IMR-90 (cell line): Measurements from ENCODE around the gene ASPHD2. TPM values are rescaled to one million over a fixed set of nuclear protein-coding genes. Genes with fewer than 3 reads are reported as not detected.

ENCODE experiments used
- ATAC-seq: fragments of 200-7000 bp; cut with Tn5 transposase; 2 replicates; pipeline ENCODE4 v1.9.1; 2020; ENCODE audit warnings: low read depth, mild to moderate bottlenecking, moderate library complexity
- BruUV-seq: library from RNA; stranded (reverse); fragments of 400-500 nt; replicated peaks from 2 replicates; lab custom pipeline; 2021; lab: Mats Ljungman, UMichigan
- CTCF ChIA-PET: fragments of 300-600 bp; formaldehyde crosslinking; extraction: SDS; loops from one replicate; lab custom pipeline; 2021; ENCODE audit warnings: antibody characterized with exemption; lab: Yijun Ruan, JAX
- POLR2A ChIA-PET: fragments of 300-600 bp; sonication (Branson Sonifier 250); formaldehyde crosslinking; loops from one replicate; lab custom pipeline; 2022; ENCODE audit warnings: antibody characterized with exemption; ENCODE audit not compliant: unreplicated experiment; lab: Charles Lee
- DNase-seq: peaks from one replicate; pipeline ENCODE4 v3.0.0; 2013
- H2AFZ ChIP-seq: replicated peaks from 2 replicates; pipeline ENCODE3; 2013; ENCODE audit warnings: low read length, mild to moderate bottlenecking; ENCODE audit not compliant: poor library complexity
- H2AK5ac ChIP-seq: 2 replicates; pipeline ENCODE4 v1.6.1; 2013; ENCODE audit warnings: low read depth, low read length, inconsistent platforms
- H2AK9ac ChIP-seq: replicated peaks from 2 replicates; pipeline ENCODE3; 2013; ENCODE audit warnings: mild to moderate bottlenecking, low read depth, low read length, moderate library complexity; ENCODE audit not compliant: poor library complexity
- H2BK120ac ChIP-seq: 2 replicates; pipeline ENCODE4 v1.6.1; 2013; ENCODE audit warnings: low read depth, low read length, inconsistent platforms
- H2BK15ac ChIP-seq: 3 replicates; pipeline ENCODE4 v1.6.1; 2013; ENCODE audit warnings: low read depth, low read length, inconsistent platforms
- H2BK20ac ChIP-seq: 2 replicates; pipeline ENCODE4 v1.6.1; 2013; ENCODE audit warnings: low read depth, mild to moderate bottlenecking, inconsistent platforms, low read length, moderate library complexity
- H2BK5ac ChIP-seq: 2 replicates; pipeline ENCODE4 v1.6.1; 2013; ENCODE audit warnings: mild to moderate bottlenecking, low read depth, low read length, inconsistent platforms; ENCODE audit not compliant: poor library complexity, severe bottlenecking
- H3K14ac ChIP-seq: replicated peaks from 2 replicates; pipeline ENCODE4 v1.6.1; 2013; ENCODE audit warnings: low read depth, low read length, inconsistent platforms
- H3K18ac ChIP-seq: 2 replicates; pipeline ENCODE4 v1.6.1; 2013; ENCODE audit warnings: low read depth, low read length, control low read depth
- H3K23ac ChIP-seq: 2 replicates; pipeline ENCODE4 v1.6.1; 2013; ENCODE audit warnings: low read depth, low read length, inconsistent platforms
- H3K27ac ChIP-seq: 2 replicates; pipeline ENCODE4 v1.5.1; 2013; ENCODE audit warnings: mild to moderate bottlenecking, control low read depth, low read length; ENCODE audit not compliant: insufficient read depth
- H3K27me3 ChIP-seq: 2 replicates; pipeline ENCODE4 v1.6.1; 2013; ENCODE audit warnings: low read length; ENCODE audit not compliant: control insufficient read depth, insufficient read depth
- H3K36me3 ChIP-seq: 2 replicates; pipeline ENCODE4 v1.6.1; 2013; ENCODE audit warnings: low read length, mixed read lengths; ENCODE audit not compliant: control insufficient read depth, insufficient read depth
- H3K4ac ChIP-seq: 2 replicates; pipeline ENCODE4 v1.6.1; 2013; ENCODE audit warnings: low read depth, low read length, inconsistent platforms
- H3K4me1 ChIP-seq: 2 replicates; pipeline ENCODE4 v1.6.1; 2013; ENCODE audit warnings: low read length, mixed read lengths; ENCODE audit not compliant: control insufficient read depth, insufficient read depth
- H3K4me2 ChIP-seq: 2 replicates; pipeline ENCODE4 v1.6.1; 2013; ENCODE audit warnings: low read depth, mild to moderate bottlenecking, control low read depth, low read length, moderate library complexity
- H3K4me3 ChIP-seq: 2 replicates; pipeline ENCODE4 v1.5.1; 2013; ENCODE audit warnings: low read depth, mild to moderate bottlenecking, control low read depth, low read length, moderate library complexity; ENCODE audit not compliant: insufficient read depth
- H3K56ac ChIP-seq: 2 replicates; pipeline ENCODE4 v1.6.1; 2013; ENCODE audit warnings: low read length, inconsistent platforms; ENCODE audit not compliant: insufficient read depth; ENCODE audit errors: extremely low read depth
- H3K79me1 ChIP-seq, 2 experiments: 2 replicates each; pipeline ENCODE4 v1.6.1; 2013; ENCODE audit warnings: low read length in 2 of 2, inconsistent platforms in 1 of 2, low read depth in 1 of 2
- H3K9ac ChIP-seq: 2 replicates; pipeline ENCODE4 v1.6.1; 2013; ENCODE audit warnings: low read depth, low read length, control low read depth
- H3K9me1 ChIP-seq: 2 replicates; pipeline ENCODE4 v1.6.1; 2013; ENCODE audit warnings: low read length, inconsistent platforms; ENCODE audit not compliant: insufficient read depth
- H3K9me3 ChIP-seq: 2 replicates; pipeline ENCODE4 v1.6.1; 2013; ENCODE audit warnings: low read length; ENCODE audit not compliant: control insufficient read depth, insufficient read depth
- H4K20me1 ChIP-seq: 2 replicates; pipeline ENCODE4 v1.6.1; 2013; ENCODE audit warnings: low read length, inconsistent platforms; ENCODE audit not compliant: insufficient read depth
- H4K5ac ChIP-seq: 2 replicates; pipeline ENCODE4 v1.6.1; 2013; ENCODE audit warnings: mild to moderate bottlenecking, low read depth, low read length, control low read depth
- H4K8ac ChIP-seq, 2 experiments: 2 replicates each; pipeline ENCODE4 v1.6.1; 2013; ENCODE audit warnings: low read depth in 2 of 2, low read length in 2 of 2, control low read depth in 1 of 2, inconsistent platforms in 1 of 2
- H4K91ac ChIP-seq: 2 replicates; pipeline ENCODE4 v1.6.1; 2013; ENCODE audit warnings: low read depth, low read length, inconsistent platforms; ENCODE audit not compliant: insufficient read depth
- BHLHE40 ChIP-seq: fragments of 150-350 bp; IDR thresholded peaks from 2 replicates; pipeline ENCODE4 v1.6.1; 2016; ENCODE audit warnings: mild to moderate bottlenecking, low read depth, low read length
- CEBPB ChIP-seq: IDR thresholded peaks from 2 replicates; pipeline ENCODE4 v1.6.1; 2012; ENCODE audit warnings: low read depth, low read length, improper control_type of control experiment
- CTCF ChIP-seq: conservative IDR thresholded peaks from 2 replicates; pipeline ENCODE4 v1.5.1; 2012; ENCODE audit warnings: mild to moderate bottlenecking, low read depth, low read length, improper control_type of control experiment
- ELK1 ChIP-seq: fragments of 150-350 bp; IDR thresholded peaks from 2 replicates; pipeline ENCODE4 v1.6.1; 2016; ENCODE audit warnings: low read depth, mild to moderate bottlenecking, low read length, moderate library complexity, borderline replicate concordance
- FOS ChIP-seq: fragments of 150-350 bp; IDR thresholded peaks from 2 replicates; pipeline ENCODE4 v1.6.1; 2016; ENCODE audit warnings: low read depth, low read length
- MAZ ChIP-seq: IDR thresholded peaks from 2 replicates; pipeline ENCODE4 v1.6.1; 2012; ENCODE audit warnings: low read depth, mild to moderate bottlenecking, low read length, improper control_type of control experiment, moderate library complexity, borderline replicate concordance
- MXI1 ChIP-seq: IDR thresholded peaks from 2 replicates; pipeline ENCODE4 v1.6.1; 2012; ENCODE audit warnings: low read depth, mild to moderate bottlenecking, low read length, moderate library complexity, borderline replicate concordance
- POLR2A ChIP-seq: IDR thresholded peaks from 2 replicates; pipeline ENCODE4 v1.6.1; 2012; ENCODE audit warnings: mild to moderate bottlenecking, low read depth, low read length
- RAD21 ChIP-seq: IDR thresholded peaks from 2 replicates; pipeline ENCODE4 v1.6.1; 2012; ENCODE audit warnings: low read length, improper control_type of control experiment
- RCOR1 ChIP-seq: IDR thresholded peaks from 2 replicates; pipeline ENCODE4 v1.6.1; 2012; ENCODE audit warnings: mild to moderate bottlenecking, low read length, improper control_type of control experiment; ENCODE audit not compliant: insufficient replicate concordance
- RFX5 ChIP-seq: IDR thresholded peaks from 2 replicates; pipeline ENCODE4 v1.8.0; 2012; ENCODE audit warnings: low read depth, mild to moderate bottlenecking, low read length, moderate library complexity
- USF2 ChIP-seq: fragments of 150-350 bp; IDR thresholded peaks from 2 replicates; pipeline ENCODE4 v1.6.1; 2017; ENCODE audit warnings: mild to moderate bottlenecking, antibody characterized with exemption, low read length, low read depth
- WGBS, 2 experiments: methylation state at CpG; one replicate each; pipeline versions ENCODE4 v1.1.5 to v1.1.7; 2013; ENCODE audit warnings: missing lambda C conversion rate in 2 of 2; ENCODE audit not compliant: insufficient read length in 1 of 2; ENCODE audit errors: extremely low coverage in 2 of 2; 5-methylcytosine and 5-hydroxymethylcytosine counted together
- dilution Hi-C: fragments of 300-500 bp; cut with HindIII; formaldehyde crosslinking; loops from one replicate; pipeline ENCODE4 v1.14.3; 2018; ENCODE audit warnings: low sequenced_read_pairs; ENCODE audit not compliant: unreplicated experiment
- in situ Hi-C: fragments of 300-500 bp; cut with MboI; formaldehyde crosslinking; loops from 3 replicates; pipeline ENCODE4 v1.14.3; 2019; ENCODE audit warnings: low sequenced_read_pairs, inconsistent platforms, mixed read lengths
- intact Hi-C: fragments of 100-400 bp; cut with micrococcal nuclease; formaldehyde crosslinking; loops from 2 replicates; pipeline ENCODE4 v1.10.0; 2022
- polyA plus RNA-seq, 3 experiments: library from polyadenylated mRNA; depleted of rRNA; stranded (reverse); fragments of >200 nt; gene quantifications; 2 replicates each; pipeline ENCODE4 v1.2.3, GENCODE V29; 2012; ENCODE audit warnings: low replicate concordance in 1 of 3
- total RNA-seq: library from RNA; depleted of rRNA; stranded (reverse); fragments of >200 nt; gene quantifications from 2 replicates; pipeline ENCODE4 v1.2.3, GENCODE V29; 2012

ASPHD2 gene
- total and polyA plus RNA-seq, 2 of the 4 experiments (the other 2 are of a cell fraction): 1.3 to 1.4 TPM

GRCh38 chr22:26429458-26430286 is 612 bp downstream of the ASPHD2 start:
- H2AK9ac ChIP-seq: peak overlapping the region; percentile 85
- H3K23ac ChIP-seq: peak overlapping the region; percentile 80
- H3K9me1 ChIP-seq: 0 out of 2 replicates have a peak, but pooled peaks cover 6% of the 10 kb centered on the region
- ATAC-seq (peak; percentile 33), DNase-seq (no peak)
- H3K27ac ChIP-seq: no peak overlapping the region
- peak overlapping the region; percentile 25 to 39; a peak in 1 of 4 replicates for H4K8ac ChIP-seq
- no peak overlapping the region for H4K91ac ChIP-seq
- ChIA-PET CTCF (interaction anchor here (1.1 kb wide), 1 partner anchor 62 kb away, joined by 3 read pairs; no protein-coding TSS in a partner anchor), POLR2A (no interaction called here)
- H3K56ac ChIP-seq: no peak overlapping the region
- no TSS peak for BruUV-seq
- H3K4me2 ChIP-seq: peak overlapping the region; percentile 91
- 2% methylated on average over 18 of the region's 50 CpGs; no CpG with 5 or more reads in 1 of the 2 experiments for WGBS, 2 experiments
- H2BK20ac ChIP-seq: no peak overlapping the region; the same call in 1 of the 2 replicates
- no peaks in the 10 kb centered on the region for H3K9me3 ChIP-seq
- intact Hi-C loops: no loop called here
- no peak overlapping the region for H3K9ac ChIP-seq
- no peak overlapping the region for H2BK15ac ChIP-seq
- dilution Hi-C loops: no loop called here
- no peak overlapping the region for H3K18ac ChIP-seq
- H3K79me1 ChIP-seq: no peaks in the 10 kb centered on the region
- peak overlapping the region; percentile 72 for H3K4me3 ChIP-seq
- 0 out of 2 replicates have a peak, but pooled peaks cover 2% of the 10 kb centered on the region for H3K4me1 ChIP-seq
- no peaks in the 10 kb centered on the region; the same call in 1 of the 2 replicates for H3K36me3 ChIP-seq
- peak overlapping the region; percentile 90 for H2AFZ ChIP-seq
- in situ Hi-C loops: no loop called here
- H2AK5ac ChIP-seq: no peak overlapping the region
- H4K20me1 ChIP-seq: no peaks in the 10 kb centered on the region
- H2BK5ac ChIP-seq: no peak overlapping the region
- H4K5ac ChIP-seq: no peak overlapping the region
- no peak for TF ChIP-seq USF2
- TF ChIP-seq RFX5: no peak
- no peak for TF ChIP-seq FOS
- no peak for TF ChIP-seq ELK1
- no peak for TF ChIP-seq RAD21
- TF ChIP-seq CEBPB: no peak
- TF ChIP-seq RCOR1: no peak
- TF ChIP-seq BHLHE40: no peak
- TF ChIP-seq CTCF: no peak
- TF ChIP-seq POLR2A: no peak
- TF ChIP-seq MAZ: no peak
- no peak for TF ChIP-seq MXI1
- no peak overlapping the region for H2BK120ac ChIP-seq
- H3K4ac ChIP-seq: peak overlapping the region; percentile 55; the same call in 1 of the 2 replicates
- peaks cover 19% of the 10 kb centered on the region for H3K27me3 ChIP-seq
- H3K14ac ChIP-seq: peak overlapping the region; percentile 43; the same call in 1 of the 2 replicates
